Measurements from ENCODE around the gene CDKL1. TPM values are rescaled to one million over a fixed set of nuclear protein-coding genes. Genes with fewer than 3 reads are reported as not detected.

CDKL1 gene
- polyA plus RNA-seq, 1 donor (not counting 4 experiments of a cell fraction or from before 2014, with no cell fraction given) = 4.7 TPM

- no peaks in the 10 kb centered on the region for H3K27me3 ChIP-seq (ENCODE audit: control insufficient read depth, extremely low read depth, insufficient read depth, low read length)
- no peaks in the 10 kb centered on the region for H4K20me1 ChIP-seq (ENCODE audit: control insufficient read depth, extremely low read depth, insufficient read depth, low read length)
- H3K9me1 ChIP-seq (ENCODE audit: control insufficient read depth, extremely low read depth, insufficient read depth, low read length) = no peaks in the 10 kb centered on the region
- peak overlapping the region in 1 of 3 experiments; percentile 24 for H3K4me3 ChIP-seq (ENCODE audit: control insufficient read depth in 2 of 3, extremely low read depth in 1 of 3, insufficient read depth in 2 of 3, low read depth in 1 of 3, low read length in 3 of 3)
- no peak for TF ChIP-seq EZH2 (IDR thresholded peaks at IDR 0.05; ENCODE audit: low read length)
- TF ChIP-seq, protein P1, sequence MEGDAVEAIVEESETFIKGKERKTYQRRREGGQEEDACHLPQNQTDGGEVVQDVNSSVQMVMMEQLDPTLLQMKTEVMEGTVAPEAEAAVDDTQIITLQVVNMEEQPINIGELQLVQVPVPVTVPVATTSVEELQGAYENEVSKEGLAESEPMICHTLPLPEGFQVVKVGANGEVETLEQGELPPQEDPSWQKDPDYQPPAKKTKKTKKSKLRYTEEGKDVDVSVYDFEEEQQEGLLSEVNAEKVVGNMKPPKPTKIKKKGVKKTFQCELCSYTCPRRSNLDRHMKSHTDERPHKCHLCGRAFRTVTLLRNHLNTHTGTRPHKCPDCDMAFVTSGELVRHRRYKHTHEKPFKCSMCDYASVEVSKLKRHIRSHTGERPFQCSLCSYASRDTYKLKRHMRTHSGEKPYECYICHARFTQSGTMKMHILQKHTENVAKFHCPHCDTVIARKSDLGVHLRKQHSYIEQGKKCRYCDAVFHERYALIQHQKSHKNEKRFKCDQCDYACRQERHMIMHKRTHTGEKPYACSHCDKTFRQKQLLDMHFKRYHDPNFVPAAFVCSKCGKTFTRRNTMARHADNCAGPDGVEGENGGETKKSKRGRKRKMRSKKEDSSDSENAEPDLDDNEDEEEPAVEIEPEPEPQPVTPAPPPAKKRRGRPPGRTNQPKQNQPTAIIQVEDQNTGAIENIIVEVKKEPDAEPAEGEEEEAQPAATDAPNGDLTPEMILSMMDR (optimal IDR thresholded peaks at IDR 0.05 in 1 of 3, IDR thresholded peaks at IDR 0.05 in 1 of 3, conservative IDR thresholded peaks at IDR 0.05 in 1 of 3; ENCODE audit: extremely low read depth in 1 of 3, insufficient read depth in 2 of 3, low read length in 3 of 3) = peak; percentile 46 to 85 (median 48)
- no peaks in the 10 kb centered on the region for H3K9me3 ChIP-seq (ENCODE audit: control insufficient read depth, low read depth, low read length)
- H3K4me1 ChIP-seq (ENCODE audit: control insufficient read depth, extremely low read depth, insufficient read depth, low read length) = peaks cover 31% of the 10 kb centered on the region
- DNase-seq (ENCODE audit: low read depth, low spot score) (no peak), FAIRE-seq (peak; percentile 74)
- dilution Hi-C loops (cut with MboI; ENCODE audit: extremely low pct_ligation_motif_present, low sequenced_read_pairs) = no loop called here
- peak overlapping the region; percentile 11 for H3K9ac ChIP-seq (ENCODE audit: control insufficient read depth, extremely low read depth, insufficient read depth, low read length)
- no peaks in the 10 kb centered on the region for H3K79me2 ChIP-seq (ENCODE audit: control insufficient read depth, insufficient read depth, low read length)
- no peaks in the 10 kb centered on the region for H3K36me3 ChIP-seq (ENCODE audit: control insufficient read depth in 2 of 2, extremely low read depth in 1 of 2, insufficient read depth in 2 of 2, low read length in 2 of 2)
- H2AFZ ChIP-seq (ENCODE audit: control insufficient read depth, low read length) = peak overlapping the region; percentile 62
- H3K4me2 ChIP-seq (ENCODE audit: control insufficient read depth, extremely low read depth, insufficient read depth, low read depth, low read length) = peak overlapping the region; percentile 53
- H3K27ac ChIP-seq (ENCODE audit: control insufficient read depth, insufficient read depth, low read length) = peak overlapping the region; percentile 27
Observed at GRCh38 chr14:50342221-50343078, 54.2 kb downstream of the CDKL1 start.

DNA sequence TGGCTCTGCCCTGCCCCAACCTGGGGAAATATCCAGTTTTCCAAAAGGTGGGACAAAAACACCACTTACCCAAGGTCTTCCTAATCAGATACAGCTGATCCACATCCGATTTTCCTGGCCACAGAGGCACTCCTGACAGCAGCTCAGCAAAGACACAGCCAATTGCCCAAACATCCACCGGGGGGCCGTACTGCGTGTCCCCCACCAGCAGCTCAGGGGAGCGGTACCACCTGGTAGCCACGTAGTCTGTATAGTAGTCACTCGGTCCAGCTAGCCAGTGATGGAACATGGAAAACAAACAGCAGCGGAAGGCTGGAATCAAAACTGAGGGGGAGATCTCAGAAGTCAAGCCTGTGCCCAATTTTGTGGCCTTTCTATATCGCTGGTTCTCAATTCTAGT, 55.7 kb downstream of the CDKL1 start:
- H3K9ac ChIP-seq (ENCODE audit: control insufficient read depth, extremely low read depth, insufficient read depth, low read length) = no peak overlapping the region
- no peaks in the 10 kb centered on the region for H4K20me1 ChIP-seq (ENCODE audit: control insufficient read depth, extremely low read depth, insufficient read depth, low read length)
- H3K36me3 ChIP-seq (ENCODE audit: control insufficient read depth in 2 of 2, extremely low read depth in 1 of 2, insufficient read depth in 2 of 2, low read length in 2 of 2) = no peaks in the 10 kb centered on the region
- H3K9me1 ChIP-seq (ENCODE audit: control insufficient read depth, extremely low read depth, insufficient read depth, low read length) = peaks cover 2% of the 10 kb centered on the region
- no peaks in the 10 kb centered on the region for H3K9me3 ChIP-seq (ENCODE audit: control insufficient read depth, low read depth, low read length)
- no peak overlapping the region for H2AFZ ChIP-seq (ENCODE audit: control insufficient read depth, low read length)
- peaks cover 26% of the 10 kb centered on the region for H3K4me1 ChIP-seq (ENCODE audit: control insufficient read depth, extremely low read depth, insufficient read depth, low read length)
- H3K4me3 ChIP-seq (ENCODE audit: control insufficient read depth in 2 of 3, extremely low read depth in 1 of 3, insufficient read depth in 2 of 3, low read depth in 1 of 3, low read length in 3 of 3) = no peak overlapping the region
- TF ChIP-seq EZH2 (IDR thresholded peaks at IDR 0.05; ENCODE audit: low read length) = no peak
- TF ChIP-seq, protein P1 (optimal IDR thresholded peaks at IDR 0.05 in 1 of 3, IDR thresholded peaks at IDR 0.05 in 1 of 3, conservative IDR thresholded peaks at IDR 0.05 in 1 of 3; ENCODE audit: extremely low read depth in 1 of 3, insufficient read depth in 2 of 3, low read length in 3 of 3) = peak in 2 of 3 experiments; percentile 23 to 34
- no peaks in the 10 kb centered on the region for H3K27me3 ChIP-seq (ENCODE audit: control insufficient read depth, extremely low read depth, insufficient read depth, low read length)
- FAIRE-seq (no peak), DNase-seq (ENCODE audit: low read depth, low spot score) (no peak)
- H3K27ac ChIP-seq (ENCODE audit: control insufficient read depth, insufficient read depth, low read length) = no peak overlapping the region
- no peaks in the 10 kb centered on the region for H3K79me2 ChIP-seq (ENCODE audit: control insufficient read depth, insufficient read depth, low read length)
- dilution Hi-C loops (cut with MboI; ENCODE audit: extremely low pct_ligation_motif_present, low sequenced_read_pairs) = no loop called here
- H3K4me2 ChIP-seq (ENCODE audit: control insufficient read depth, extremely low read depth, insufficient read depth, low read depth, low read length) = no peak overlapping the region

Measured in keratinocyte (primary cell).